GM19324 (cell line): ENCODE results near the gene CYP17A1.

Experiments used
- ATAC-seq: cut with Tn5 transposase; IDR thresholded peaks from one replicate; pipeline ENCODE4 v1.9.1; 2021; ENCODE audit warnings: mild to moderate bottlenecking, moderate library complexity; ENCODE audit not compliant: unreplicated experiment, low FRiP score

Gene CYP17A1

DNA sequence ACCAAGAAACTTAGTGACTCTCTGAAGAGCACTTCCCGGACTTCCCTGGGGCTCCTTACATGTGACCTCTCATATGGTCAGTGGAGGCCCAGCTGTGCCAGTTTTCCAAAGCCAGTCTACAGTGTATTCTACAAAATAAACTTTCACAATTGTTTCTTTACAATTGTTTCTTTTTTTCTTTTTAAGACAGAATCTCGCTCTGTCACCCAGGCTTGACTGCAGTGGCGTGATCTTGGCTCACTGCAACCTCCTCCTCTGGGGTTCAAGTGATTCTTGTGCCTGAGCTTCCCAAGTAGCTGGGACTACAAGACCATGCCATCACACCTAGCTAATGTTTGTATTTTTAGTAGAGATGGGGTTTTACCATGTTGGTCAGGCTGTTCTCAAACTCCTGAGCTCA is 25.9 kb downstream of the CYP17A1 start:
- no peak for ATAC-seq

DNA sequence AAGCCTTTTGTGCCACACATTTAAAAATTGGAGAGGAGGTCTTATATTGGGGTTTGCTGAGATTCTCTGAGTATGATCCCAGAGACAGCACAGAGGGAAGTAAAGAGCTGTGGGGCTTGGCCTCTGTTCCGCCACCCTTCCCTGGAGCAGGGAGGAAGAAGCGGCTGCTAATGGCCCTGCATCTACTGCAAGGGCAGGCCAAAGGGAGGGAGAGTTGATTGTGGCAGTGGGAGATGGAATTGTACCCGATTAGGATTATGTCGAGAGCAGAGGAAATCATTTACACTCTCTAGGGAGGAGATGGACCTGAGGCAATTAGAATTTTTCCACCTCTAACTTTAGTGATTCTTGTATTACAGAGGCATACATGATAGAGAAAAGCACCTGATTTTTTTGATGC is 28.8 kb downstream of the CYP17A1 start:
- no peak for ATAC-seq

DNA sequence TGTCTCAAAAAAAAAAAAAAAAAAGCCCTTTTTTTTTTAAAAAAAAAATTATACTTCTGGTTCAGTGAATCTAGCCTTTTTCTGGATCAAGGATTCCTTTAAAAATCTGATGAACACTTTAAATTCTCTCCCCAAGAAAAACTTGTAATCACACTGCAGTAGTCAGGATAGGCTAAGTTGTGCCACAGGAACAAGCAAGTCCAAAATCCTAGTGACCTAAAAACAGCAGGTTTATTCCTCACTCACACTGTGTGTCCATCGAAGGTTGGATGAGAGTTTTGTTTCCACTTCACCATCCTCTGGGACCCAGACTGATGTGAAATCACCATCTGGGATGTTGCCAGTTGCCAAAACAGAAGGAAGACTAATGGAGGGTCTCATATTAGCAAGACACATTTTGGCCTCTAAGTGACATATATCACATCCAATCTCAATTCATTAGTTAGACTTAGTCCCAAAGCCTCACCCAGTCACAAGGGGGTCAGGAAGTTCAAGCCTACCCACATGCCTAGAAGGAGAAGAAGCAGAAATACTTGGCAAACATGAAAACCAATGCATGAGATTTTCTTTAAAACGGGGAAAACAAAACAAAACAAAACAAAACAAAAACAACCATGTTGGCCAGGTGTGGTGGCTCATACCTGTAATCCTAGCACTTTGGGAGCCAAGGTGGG is 32.7 kb downstream of the CYP17A1 start:
- ATAC-seq, result no peak

DNA sequence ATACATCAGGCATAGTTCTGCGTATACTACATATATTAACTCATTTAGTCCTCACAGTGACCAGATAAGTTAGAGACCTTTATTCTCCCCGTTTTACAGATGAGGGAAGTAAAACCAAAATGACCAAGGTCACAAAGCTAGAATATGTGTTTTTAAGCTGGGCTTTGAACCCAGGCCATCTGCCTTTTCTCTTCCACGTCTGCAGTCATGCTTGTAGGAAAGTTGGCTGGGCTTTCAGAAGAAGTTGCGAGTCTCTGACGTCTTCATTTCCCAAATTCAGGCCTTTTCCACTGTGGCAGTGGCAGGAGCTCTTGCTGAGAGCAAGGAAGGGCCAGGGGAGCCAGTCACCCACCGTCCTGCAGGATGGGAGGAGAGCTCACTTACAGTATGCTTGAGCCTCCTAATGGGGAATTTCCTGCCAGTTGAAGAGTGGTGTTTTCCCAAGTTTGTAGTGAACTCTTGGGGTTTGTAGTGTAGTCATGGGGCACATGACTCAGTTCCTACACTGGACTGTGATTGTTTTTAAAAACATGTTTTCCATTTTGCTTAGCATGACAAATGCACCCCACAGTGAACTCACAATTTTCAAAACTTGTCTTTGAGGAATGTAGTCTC is 34.2 kb downstream of the CYP17A1 start:
- ATAC-seq, result no peak

DNA sequence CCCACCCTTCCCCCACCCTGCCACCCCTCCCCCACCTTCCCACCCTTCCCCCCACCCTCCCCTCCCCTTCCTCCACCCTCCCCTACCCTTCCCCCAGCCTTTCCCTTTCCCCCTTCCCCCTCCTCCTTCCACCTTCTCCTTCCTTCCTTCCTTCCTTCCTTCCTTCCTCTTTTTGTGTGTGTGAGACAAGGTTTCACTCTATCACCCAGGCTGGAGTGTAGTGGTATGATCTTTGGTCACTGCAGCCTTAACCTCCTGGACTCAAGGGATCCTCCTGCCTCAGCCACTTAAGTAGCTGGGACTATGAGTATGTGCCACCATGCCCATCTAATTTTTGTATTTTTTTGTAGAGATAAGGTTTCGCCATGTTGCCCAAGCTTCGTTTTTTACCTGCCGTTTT is 35.2 kb downstream of the CYP17A1 start:
- no peak for ATAC-seq

DNA sequence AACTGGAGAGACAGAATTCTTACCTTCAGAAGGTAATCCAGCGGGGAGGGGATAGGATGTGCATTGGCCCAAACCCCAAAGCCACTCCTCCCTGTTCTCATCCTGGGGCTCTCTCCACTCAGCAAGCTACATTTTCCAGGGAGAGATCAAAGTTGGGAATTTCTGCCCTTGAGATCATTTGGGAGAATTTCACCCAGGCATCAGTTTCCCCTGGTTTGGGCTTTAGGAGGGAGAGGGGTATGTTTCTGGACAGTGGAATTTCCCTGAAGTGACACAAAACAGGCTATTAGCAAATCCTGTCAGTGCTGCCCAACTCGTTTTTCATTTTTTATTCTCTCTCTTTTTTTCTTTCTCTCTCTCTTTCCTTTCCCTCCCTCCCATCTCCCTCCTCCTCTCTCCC is 35.7 kb downstream of the CYP17A1 start:
- ATAC-seq, result no peak

DNA sequence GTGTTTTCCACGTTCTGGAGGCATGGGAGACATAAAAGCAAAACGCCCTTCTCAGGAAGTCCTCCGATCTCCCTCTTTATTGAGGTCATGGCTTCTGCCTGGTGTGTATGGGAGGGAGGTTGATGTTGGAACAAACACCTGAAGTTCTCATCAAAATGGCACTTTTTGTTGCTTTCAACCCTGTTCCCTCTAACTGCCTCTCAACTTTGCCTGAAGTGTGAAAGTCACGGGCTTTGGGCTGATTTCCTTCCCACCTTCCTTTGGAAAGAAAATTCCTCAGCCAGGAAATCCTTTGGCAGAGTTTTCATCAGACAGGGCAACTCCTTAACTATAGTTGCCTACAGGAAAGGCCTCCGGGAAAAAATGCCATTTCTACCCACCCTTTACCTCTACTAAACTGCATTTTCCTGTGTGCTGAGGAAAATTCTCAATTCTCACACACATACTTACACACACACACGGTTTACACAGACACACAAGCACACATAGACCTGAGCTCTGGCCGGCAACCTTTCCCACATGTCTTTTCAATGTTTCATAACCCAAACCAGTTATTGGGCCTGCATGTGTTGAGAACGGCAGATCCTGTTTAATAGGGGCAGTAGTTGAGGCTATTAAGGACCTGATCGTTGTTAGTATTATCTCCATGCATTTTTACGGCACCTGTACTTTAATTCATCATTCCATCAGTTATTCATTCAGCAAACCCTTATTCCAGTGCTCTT is 36.4 kb downstream of the CYP17A1 start:
- no peak for ATAC-seq

DNA sequence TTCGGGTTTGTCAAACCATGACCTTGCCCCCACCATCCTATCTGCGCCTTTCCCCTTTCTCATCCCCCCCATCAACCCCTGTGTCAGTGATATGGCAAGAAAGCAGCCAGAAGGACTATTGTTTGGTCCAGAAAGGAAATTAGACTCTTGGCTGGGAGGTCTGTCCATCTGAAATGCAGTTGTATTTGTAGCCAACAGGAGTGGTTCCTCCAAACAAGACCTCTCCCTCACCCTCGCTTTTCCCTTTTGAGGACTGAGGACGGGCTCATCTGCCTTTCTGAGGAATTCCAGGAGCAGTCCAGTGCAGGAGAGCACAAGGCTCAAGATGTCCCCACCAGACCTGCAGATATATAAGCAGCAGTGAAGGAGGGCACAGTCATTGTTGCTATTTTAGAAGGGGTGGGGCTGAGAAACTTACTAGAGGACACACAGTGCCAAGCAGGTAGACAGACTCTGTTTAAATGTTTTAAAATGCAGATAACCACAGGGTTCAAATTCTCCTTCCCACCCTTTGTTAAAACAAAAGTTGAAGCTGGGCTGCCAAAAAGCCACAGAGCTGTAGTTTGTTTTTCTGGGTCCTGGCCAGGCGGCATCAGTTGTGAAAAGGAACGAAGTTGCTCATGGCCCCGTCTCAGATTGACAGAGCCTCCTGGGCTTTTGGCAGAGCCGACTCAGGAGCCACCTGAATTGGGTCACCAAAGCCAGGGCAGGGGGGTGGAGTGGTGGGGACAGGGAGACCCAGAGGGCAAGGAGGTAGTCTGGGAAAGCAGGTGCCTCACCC is 37.3 kb downstream of the CYP17A1 start:
- no peak for ATAC-seq

DNA sequence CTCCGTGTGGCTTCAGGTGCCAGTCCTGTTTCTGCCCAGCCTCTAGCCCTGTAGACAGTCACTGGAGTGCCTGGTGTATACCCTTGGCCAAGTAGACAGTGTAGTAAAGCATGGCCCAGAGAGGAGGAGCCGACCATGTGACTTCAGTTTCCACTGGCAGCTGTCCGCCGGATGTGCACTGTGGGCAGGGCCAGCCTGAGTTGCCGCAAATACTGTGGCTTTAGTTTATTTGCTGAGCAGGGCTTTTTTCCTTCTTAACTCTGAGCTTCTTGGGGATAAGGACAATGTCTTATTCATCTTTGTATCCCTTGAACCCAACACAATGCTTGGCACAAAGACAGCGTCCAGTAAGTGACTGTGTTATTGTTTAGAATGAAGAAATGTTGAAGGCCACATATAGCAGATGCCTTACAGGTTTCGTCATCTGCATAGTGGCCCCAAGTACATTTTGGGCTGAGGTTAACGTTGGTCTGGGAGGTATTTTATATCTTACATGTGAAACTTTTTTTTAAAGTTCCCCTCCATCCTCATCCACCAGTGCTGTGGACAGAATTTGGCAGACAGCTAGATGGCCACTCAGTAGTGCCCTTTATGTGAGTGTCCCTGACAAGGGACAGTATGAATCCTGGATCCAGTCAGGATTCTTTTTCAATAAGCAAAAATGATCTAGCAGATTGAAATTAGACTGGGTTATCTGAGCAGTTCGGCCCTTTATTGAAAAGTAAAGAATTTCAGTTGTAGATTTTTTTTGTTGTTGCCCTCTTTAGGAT is 40.6 kb downstream of the CYP17A1 start:
- ATAC-seq, result peak; percentile 82

DNA sequence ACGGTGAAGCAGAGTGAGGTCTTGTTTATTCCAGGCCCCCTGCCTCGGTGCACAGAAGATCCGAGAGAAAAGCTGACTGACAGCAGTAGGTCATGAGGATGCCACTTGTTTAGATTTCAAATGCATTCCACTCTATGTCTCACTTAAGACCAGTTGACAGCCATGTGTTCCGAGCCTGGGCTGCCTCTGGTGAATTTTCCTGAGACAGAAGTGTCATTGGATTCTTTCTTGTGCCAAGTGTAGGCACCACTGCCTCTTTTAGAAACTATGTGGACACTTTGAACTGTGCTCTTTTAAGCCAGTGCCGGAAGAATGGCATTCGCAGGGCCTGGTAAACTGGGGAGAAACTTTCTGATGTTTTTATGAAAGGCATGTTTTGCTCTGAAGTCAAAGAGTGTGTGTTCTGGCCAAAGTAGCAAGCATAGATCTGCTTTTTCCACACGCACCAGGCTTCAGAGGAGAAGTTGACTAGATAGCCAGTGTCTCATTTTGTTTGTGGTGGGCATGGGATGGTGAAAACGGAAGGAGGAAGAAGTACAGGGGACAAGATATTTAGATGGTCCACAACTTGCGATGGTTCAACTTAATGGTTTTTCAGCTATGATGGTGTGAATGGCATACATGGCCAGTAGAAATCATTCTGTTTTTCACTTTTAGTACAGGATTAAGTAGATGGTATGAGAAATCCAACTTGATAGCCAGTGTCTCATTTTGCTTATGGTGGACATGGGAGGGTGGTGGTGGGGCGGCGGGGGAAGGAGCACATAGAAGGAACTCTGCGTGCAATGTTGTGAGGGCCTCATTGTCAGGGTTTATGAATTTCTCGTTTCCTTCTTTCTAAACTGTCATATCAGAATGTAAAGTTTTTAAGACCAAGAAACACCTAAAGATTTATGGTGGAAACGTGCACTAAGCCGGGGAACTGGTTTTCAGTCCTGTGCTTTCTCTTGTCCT is 41.5 kb downstream of the CYP17A1 start:
- ATAC-seq, result peak; percentile 4

DNA sequence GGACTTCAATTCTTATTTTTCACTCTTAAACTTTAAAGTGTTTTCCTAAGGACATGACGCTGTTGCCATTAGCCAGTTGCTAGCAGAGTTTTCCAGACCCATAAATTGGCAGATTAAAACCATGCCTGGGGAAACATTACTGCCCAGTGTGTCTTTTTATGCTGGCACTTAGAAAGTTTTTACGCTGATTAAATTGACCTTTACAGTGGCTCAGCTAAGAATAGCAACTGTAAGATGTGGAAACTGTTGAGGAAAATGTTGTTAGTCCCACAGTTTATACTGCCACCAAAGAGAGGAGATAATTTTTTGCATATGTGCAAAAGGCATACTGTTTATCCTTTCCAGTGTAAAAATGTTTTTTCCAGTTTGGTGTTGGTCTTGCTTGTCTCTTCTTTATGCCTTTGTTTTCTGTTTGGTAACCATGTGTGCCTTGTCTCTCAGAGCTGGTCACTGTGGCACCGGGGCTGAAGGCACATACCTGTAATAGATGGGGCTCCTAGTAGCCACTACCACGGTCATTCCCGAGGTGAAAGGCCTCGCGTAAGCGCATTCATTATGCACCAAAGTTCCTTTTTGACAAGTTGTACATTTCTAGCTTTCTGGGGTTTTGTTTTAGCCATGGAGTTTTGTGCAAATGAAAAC is 45.3 kb downstream of the CYP17A1 start:
- no peak for ATAC-seq

DNA sequence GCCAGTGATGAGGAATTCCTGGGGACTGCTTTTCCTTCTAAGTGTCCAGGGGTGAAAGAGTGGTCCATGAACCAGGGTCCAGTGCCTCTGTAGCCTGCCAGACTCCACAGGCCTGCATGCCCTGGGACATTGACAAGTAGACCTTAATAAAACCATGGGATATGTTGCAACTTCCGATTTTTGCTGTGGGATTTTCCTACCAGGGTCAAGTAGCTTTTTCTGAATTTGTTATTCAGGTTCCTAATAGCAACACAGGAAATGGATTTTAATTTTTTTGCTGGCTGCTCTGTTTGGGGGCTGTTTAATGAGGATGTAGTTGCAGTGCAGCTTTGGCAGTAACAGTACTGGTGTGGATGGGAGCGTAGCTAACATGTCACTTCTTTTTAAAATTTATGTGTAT is 51.4 kb downstream of the CYP17A1 start:
- no peak for ATAC-seq

DNA sequence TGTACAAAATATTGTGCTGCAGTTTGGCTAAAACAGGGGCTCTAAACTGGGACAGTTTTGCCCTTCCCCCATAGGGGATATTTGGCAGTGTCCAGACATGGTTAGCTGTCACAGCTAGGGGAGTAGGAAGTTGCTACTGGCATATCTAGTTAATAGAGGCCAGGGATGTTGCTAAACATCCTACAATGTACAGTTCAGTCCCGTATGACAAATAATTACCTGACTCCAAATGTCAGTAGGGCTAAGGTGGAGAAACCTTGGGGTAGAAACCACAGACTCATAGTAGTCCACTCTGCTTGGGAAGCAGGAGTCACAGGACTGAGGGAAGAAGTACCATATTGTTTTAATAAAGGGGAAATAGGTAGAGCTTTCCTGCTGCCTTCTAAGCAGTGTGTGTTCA is 53.6 kb downstream of the CYP17A1 start:
- ATAC-seq, result no peak

DNA sequence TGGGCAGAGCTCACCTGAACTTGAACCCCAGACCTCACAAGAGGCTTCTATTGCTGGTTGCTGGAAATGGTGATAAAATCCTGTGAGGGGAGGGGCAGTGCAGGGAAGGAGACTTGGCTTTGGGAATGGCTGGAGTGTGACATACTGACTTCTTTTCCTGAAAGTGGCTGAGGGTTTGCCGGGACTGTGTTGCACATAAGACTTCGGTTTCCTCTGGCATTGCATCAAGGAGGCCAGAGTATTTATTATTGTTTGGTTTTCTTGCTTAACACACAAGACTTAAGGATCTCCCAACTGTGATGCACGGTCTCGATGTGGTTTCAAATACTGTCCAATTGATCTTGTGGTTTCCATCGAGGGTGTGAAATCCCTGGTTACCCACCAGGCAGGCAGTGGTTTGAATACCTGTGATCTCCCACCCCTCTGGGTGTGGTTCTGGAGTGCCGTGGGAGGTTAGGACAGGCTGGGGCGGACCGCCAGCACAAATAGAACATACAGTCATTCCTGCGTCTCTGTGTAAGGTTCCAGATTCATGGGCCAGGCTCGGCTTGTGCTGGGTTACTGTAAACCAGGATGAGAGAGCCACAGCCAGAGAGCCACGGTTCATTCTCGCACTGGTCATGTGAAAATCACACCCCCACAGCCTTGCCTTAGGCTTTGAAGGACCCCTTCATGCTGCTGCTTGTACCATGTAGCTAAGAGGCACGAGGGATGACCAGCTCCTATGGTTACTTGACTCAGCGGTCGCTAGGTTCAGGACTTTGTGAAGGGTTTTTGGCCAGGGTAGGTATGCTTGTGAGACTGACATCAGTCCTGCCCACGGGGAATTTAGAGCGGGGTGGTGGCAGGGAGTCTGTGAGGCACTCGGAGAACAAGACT is 54.3 kb downstream of the CYP17A1 start:
- ATAC-seq, result no peak

DNA sequence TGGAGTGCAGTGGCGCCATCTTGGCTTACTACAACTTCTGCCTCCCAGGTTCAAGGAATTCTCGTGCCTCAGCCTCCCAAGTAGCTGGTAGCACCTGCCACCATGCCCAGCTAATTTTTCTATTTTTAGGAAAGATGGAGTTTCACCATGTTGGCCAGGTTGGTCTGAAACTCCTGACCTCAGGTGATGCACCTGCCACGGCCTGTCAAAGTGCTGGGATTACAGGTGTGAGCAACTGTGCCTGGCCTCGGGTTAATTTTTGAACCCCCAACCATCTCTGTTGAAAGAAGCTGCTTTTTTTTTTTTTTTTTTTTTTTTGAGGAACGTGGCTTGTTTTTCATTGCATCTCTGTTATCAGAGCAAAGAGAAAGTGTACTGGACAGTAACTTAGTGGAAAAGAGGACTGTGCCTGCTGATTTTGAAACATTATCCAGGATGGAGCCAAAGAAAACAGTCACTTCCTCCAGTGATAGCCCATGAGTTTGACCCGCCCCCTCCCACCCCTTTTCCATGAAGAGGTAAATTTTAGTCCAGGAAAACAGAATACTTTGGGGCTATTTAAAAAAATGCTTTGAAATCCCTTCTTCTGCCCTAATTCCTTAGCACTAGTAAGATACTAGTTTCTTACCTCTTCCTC is 55.2 kb downstream of the CYP17A1 start:
- ATAC-seq, result no peak

DNA sequence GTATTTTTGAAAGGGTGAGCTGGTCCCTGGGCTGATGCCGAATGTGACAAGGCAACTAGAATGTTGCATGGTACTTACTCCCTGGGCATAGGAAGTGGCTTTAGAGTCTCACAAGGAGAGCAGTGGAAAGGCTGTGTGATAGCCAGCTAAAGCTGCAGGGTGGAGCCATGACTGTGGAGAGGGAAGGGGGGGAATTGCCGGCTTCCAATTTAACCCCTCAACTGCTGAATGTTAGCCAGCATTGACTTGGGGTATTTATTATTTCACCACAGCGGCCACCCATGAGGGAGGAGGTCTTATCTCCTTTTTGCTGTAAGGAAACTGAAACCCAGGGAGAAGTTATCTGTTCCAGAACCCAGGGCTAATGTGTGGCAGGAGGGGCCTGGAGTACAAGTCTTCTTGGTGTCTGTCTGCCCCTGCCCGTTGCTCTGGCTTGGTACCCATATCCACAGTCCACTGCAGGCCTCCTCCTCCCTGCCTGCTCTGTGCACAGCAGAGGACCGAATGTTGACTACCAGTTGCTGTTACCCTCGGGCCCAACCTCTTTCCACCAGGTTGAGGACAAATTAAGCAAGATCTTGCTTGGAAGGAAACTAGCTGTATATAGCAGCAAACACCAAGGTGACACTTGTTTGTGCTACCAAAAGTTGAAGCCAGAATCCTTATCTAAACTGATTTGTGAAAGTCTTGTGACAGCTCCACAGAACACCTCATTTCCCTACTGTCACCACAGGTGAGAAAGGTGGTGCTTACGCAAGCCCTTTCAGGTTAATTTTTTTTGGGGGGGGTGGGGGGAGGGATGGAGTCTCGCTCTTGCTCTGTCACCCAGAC is 55.9 kb downstream of the CYP17A1 start:
- ATAC-seq, result no peak
